ENCODE data around the gene CACNG7. TPM values are rescaled to one million over a fixed set of nuclear protein-coding genes. Genes with fewer than 3 reads are reported as not detected.
"Not testable (repeated sequence)": the region's sequence is repeated elsewhere in the genome, so short reads cannot be mapped to it uniquely, and the experiment has no call there.

Gene CACNG7
- total RNA-seq, 1 experiment from 2014 or later: not detected

DNA sequence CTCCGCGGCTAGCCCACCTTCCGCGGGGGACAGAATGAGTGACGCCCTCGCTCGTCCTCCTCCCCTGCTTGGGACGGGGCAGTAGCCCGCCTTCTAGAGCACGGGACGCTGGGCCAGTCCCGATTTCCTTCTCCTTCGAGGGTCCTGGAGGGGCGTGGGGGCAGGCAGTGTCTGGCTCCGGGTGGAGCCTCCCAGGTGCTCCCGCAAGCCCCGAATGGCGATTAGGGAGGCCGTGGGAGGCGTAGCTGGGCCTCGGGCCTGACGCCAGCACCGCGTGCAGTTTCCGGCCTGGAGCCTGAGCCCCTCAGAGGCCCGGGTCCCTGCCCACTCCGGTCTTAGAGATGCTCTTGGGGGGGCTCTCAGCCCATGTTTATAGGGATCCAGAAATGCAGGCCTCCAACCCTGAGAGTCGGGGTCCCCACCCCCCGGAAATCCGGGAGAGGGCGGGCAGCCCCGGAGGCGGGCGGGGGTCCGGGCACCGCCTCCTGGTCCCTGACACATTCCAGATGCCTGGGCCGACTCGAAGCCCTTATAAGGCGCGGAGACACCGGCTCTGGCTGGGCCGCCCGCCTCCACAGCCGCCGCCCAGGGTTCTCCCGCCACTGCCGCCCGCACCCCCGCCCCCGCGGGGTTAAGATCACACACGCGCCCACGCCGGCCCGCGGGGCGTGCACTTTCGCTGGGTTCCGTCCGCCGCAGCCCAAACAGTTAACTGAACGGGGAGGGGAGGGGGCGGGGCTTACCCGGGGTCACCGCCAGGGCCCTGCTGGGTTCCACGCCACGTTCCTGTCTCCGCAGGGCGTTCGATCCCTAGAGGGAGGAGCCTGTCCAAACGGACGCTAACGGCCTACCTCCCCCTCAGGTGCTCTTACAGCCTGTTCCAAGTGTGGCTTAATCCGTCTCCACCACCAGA lies 39.9 kb upstream of the CACNG7 start:
- Mint-ChIP-seq H3K27me3 (ENCODE audit: insufficient read depth, unreplicated experiment) (no peaks in the 10 kb centered on the region), H3K4me1 (ENCODE audit: low read depth, unreplicated experiment) (peaks cover 40% of the 10 kb centered on the region), H3K4me3 (ENCODE audit: unreplicated experiment) (peak overlapping the region; percentile 97), H3K27ac (ENCODE audit: unreplicated experiment) (peak overlapping the region; percentile 100), H3K36me3 (ENCODE audit: insufficient read depth, unreplicated experiment) (peaks cover 73% of the 10 kb centered on the region), H3K9me3 (ENCODE audit: unreplicated experiment) (no peaks in the 10 kb centered on the region)
- Histone ChIP-seq H3K9me3 (no peaks in the 10 kb centered on the region), H3K4me3 (ENCODE audit: low read depth, low read length) (peak overlapping the region; percentile 99), H3K36me3 (ENCODE audit: control insufficient read depth, insufficient read depth, low read length) (peaks cover 3% of the 10 kb centered on the region), H3K27me3 (replicated peaks; ENCODE audit: control insufficient read depth, insufficient read depth, low read length) (no peaks in the 10 kb centered on the region), H3K4me1 (peaks cover 29% of the 10 kb centered on the region)
- DNase-seq: peak; percentile 91 to 95
- TF ChIP-seq, protein P1, sequence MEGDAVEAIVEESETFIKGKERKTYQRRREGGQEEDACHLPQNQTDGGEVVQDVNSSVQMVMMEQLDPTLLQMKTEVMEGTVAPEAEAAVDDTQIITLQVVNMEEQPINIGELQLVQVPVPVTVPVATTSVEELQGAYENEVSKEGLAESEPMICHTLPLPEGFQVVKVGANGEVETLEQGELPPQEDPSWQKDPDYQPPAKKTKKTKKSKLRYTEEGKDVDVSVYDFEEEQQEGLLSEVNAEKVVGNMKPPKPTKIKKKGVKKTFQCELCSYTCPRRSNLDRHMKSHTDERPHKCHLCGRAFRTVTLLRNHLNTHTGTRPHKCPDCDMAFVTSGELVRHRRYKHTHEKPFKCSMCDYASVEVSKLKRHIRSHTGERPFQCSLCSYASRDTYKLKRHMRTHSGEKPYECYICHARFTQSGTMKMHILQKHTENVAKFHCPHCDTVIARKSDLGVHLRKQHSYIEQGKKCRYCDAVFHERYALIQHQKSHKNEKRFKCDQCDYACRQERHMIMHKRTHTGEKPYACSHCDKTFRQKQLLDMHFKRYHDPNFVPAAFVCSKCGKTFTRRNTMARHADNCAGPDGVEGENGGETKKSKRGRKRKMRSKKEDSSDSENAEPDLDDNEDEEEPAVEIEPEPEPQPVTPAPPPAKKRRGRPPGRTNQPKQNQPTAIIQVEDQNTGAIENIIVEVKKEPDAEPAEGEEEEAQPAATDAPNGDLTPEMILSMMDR (IDR thresholded peaks at IDR 0.05; ENCODE audit: insufficient read depth in 1 of 2, low read depth in 1 of 2, low read length in 1 of 2, severe bottlenecking in 1 of 2, unreplicated experiment in 1 of 2): peak in 1 of 2 experiments; percentile 25
- ChIA-PET POLR2A (interaction anchor here (0.8 to 2.4 kb wide), 3 partner anchors 10 to 268 kb away, joined by 4 to 37 read pairs (median 26); partner anchors contain the start of genes CNOT3 and PRKCG), CTCF (interaction anchor here (0.9 to 2.8 kb wide), 4 partner anchors 10 to 161 kb away, joined by 3 to 29 read pairs (median 9); partner anchors contain the start of gene PRKCG)
- no TSS peak for BruUV-seq (replicated peaks)
- intact Hi-C loops (cut with micrococcal nuclease; ENCODE audit: unreplicated experiment): loop anchor here (1.0 to 5.0 kb wide), 2 partner anchors 10 to 268 kb away; partner anchors contain the start of gene CNOT3

DNA sequence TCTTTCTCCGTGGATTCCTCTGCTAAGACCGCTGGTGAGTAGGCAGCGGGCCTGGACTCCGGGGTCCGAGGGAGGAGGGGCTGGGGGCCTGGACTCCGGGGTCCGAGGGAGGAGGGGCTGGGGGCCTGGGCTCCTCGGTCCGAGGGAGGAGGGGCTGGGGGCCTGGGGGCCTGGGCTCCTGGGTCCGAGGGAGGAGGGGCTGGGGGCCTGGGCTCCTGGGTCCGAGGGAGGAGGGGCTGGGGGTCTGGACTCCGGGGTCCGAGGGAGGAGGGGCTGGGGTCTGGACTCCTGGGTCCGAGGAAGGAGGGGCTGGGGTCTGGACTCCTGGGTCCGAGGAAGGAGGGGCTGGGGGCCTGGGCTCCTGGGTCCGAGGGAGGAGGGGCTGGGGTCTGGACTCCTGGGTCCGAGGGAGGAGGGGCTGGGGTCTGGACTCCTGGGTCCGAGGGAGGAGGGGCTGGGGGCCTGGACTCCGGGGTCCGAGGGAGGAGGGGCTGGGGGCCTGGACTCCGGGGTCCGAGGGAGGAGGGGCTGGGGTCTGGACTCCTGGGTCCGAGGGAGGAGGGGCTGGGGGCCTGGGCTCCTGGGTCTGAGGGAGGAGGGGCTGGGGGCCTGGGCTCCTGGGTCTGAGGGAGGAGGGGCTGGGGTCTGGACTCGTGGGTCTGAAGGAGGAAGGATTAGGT lies 39.1 kb upstream of the CACNG7 start:
- CTCF ChIA-PET; POLR2A ChIA-PET; H3K36me3 ChIP-seq (ENCODE audit: control insufficient read depth, insufficient read depth, low read length); H3K9me3 Mint-ChIP-seq (ENCODE audit: unreplicated experiment); BruUV-seq (replicated peaks); DNase-seq; H3K9me3 ChIP-seq; H3K27me3 Mint-ChIP-seq (ENCODE audit: insufficient read depth, unreplicated experiment); H3K27me3 ChIP-seq (replicated peaks; ENCODE audit: control insufficient read depth, insufficient read depth, low read length): not testable (repeated sequence)
- Mint-ChIP-seq H3K27ac (ENCODE audit: unreplicated experiment) (peak overlapping the region; percentile 100), H3K4me1 (ENCODE audit: low read depth, unreplicated experiment) (peaks cover 40% of the 10 kb centered on the region), H3K4me3 (ENCODE audit: unreplicated experiment) (peak overlapping the region; percentile 97), H3K36me3 (ENCODE audit: insufficient read depth, unreplicated experiment) (peaks cover 79% of the 10 kb centered on the region)
- peaks cover 21% of the 10 kb centered on the region for H3K4me1 ChIP-seq
- H3K4me3 ChIP-seq (ENCODE audit: low read depth, low read length): peak overlapping the region; percentile 99
- intact Hi-C loops (cut with micrococcal nuclease; ENCODE audit: unreplicated experiment): loop anchor here (1.0 to 5.0 kb wide), 2 partner anchors 9 to 267 kb away; partner anchors contain the start of gene CNOT3

DNA sequence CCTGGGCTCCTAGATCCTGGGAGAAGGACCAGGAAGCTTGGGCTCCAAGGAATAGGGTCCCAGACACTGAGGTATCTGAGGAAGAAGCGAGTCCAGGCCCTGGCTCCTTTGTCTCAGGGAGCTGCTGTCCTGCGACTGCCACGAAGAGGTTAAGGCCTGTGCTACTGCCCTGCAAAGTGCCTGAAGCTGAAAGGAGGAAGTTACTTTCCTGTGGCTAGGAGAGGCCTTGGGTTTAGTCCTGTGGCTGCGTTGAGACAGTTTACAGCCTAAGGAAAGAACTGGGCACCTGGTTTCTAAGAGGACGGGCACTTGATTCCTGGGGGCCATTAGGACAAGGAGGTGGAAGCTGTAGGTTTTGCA lies 38.6 kb upstream of the CACNG7 start:
- ChIA-PET POLR2A (no interaction called here), CTCF (no interaction called here)
- Mint-ChIP-seq H3K4me1 (ENCODE audit: low read depth, unreplicated experiment) (peaks cover 37% of the 10 kb centered on the region), H3K36me3 (ENCODE audit: insufficient read depth, unreplicated experiment) (peaks cover 80% of the 10 kb centered on the region), H3K9me3 (ENCODE audit: unreplicated experiment) (no peaks in the 10 kb centered on the region), H3K4me3 (ENCODE audit: unreplicated experiment) (peak overlapping the region; percentile 24), H3K27ac (ENCODE audit: unreplicated experiment) (no peak overlapping the region), H3K27me3 (ENCODE audit: insufficient read depth, unreplicated experiment) (no peaks in the 10 kb centered on the region)
- BruUV-seq (replicated peaks): no TSS peak
- Histone ChIP-seq H3K4me1 (peaks cover 16% of the 10 kb centered on the region), H3K9me3 (no peaks in the 10 kb centered on the region), H3K4me3 (ENCODE audit: low read depth, low read length) (no peak overlapping the region), H3K27me3 (replicated peaks; ENCODE audit: control insufficient read depth, insufficient read depth, low read length) (no peaks in the 10 kb centered on the region), H3K36me3 (ENCODE audit: control insufficient read depth, insufficient read depth, low read length) (peaks cover 3% of the 10 kb centered on the region)
- TF ChIP-seq, protein P1 (IDR thresholded peaks at IDR 0.05; ENCODE audit: insufficient read depth in 1 of 2, low read depth in 1 of 2, low read length in 1 of 2, severe bottlenecking in 1 of 2, unreplicated experiment in 1 of 2): no peak
- intact Hi-C loops (cut with micrococcal nuclease; ENCODE audit: unreplicated experiment): no loop called here
- no peak for DNase-seq

Data from Caco-2 (cell line).